Sigmoid colon (tissue), 7 donors: ENCODE results near the gene SLC25A15. TPM values are rescaled to one million over a fixed set of nuclear protein-coding genes. Genes with fewer than 3 reads are reported as not detected.

Source experiments
- DNase-seq: peaks from one replicate; pipeline ENCODE4 v3.0.0-alpha.2; 2019
- H3K27ac ChIP-seq, 4 donors: fragments of 200-600 bp; sonication (generic); one replicate each; pipeline ENCODE4 v1.5.1; 2016 to 2019; ENCODE audit warnings: mild to moderate bottlenecking in 1 of 4
- H3K27me3 ChIP-seq, 3 donors: fragments of 200-600 bp; sonication (generic); one replicate each; pipeline ENCODE4 v1.5.1; 2019; ENCODE audit warnings: mild to moderate bottlenecking in 1 of 3
- H3K36me3 ChIP-seq, 4 donors: fragments of 200-600 bp; sonication (generic); one replicate each; pipeline ENCODE4 v1.5.1; 2016 to 2019
- H3K4me1 ChIP-seq, 4 donors: fragments of 200-600 bp; sonication (generic); one replicate each; pipeline ENCODE4 v1.5.1; 2017 to 2019
- H3K4me3 ChIP-seq, 4 donors: fragments of 200-600 bp; sonication (generic); one replicate each; pipeline ENCODE4 v1.5.1; 2017 to 2019; ENCODE audit warnings: mild to moderate bottlenecking in 2 of 4, moderate library complexity in 1 of 4
- H3K9me3 ChIP-seq, 4 donors: fragments of 200-600 bp in 3 of 4; sonication (generic) in 3 of 4; one replicate each; pipeline versions ENCODE4 v1.5.1 to v1.6.1; 2013 to 2019
- EP300 ChIP-seq, 4 donors: sonication (generic); formaldehyde crosslinking; IDR thresholded peaks; one replicate each; pipeline ENCODE4 v1.6.1; 2017; ENCODE audit warnings: antibody characterized with exemption in 4 of 4
- POLR2A ChIP-seq, 2 donors: fragments of 450-650 bp; IDR thresholded peaks; one replicate each; pipeline ENCODE4 v1.6.1; 2016; ENCODE audit warnings: antibody characterized with exemption in 2 of 2, mild to moderate bottlenecking in 2 of 2, moderate library complexity in 2 of 2
- POLR2AphosphoS5 ChIP-seq, 4 donors: sonication (generic); formaldehyde crosslinking; IDR thresholded peaks; one replicate each; pipeline ENCODE4 v1.6.1; 2017; ENCODE audit warnings: antibody characterized with exemption in 4 of 4
- WGBS, 2 donors: extraction: QIAGEN DNeasy Blood & Tissue Kit; methylation state at CpG; one replicate each; pipeline ENCODE4 v1.1.7; 2013; 5-methylcytosine and 5-hydroxymethylcytosine counted together
- intact Hi-C: fragments of 100-400 bp; cut with DNase I; formaldehyde crosslinking; loops from one replicate; pipeline ENCODE4 v1.15.1; 2023
- polyA plus RNA-seq, 3 donors: library from polyadenylated mRNA; stranded (reverse); fragments of 200-250 nt; gene quantifications; one replicate each; pipeline ENCODE4 v1.2.3, GENCODE V29; 2013
- total RNA-seq, 4 donors: library from RNA; depleted of rRNA; stranded (reverse); fragments of >200 nt; gene quantifications; one replicate each; pipeline ENCODE4 v1.1.0, GENCODE V29; 2016
- TF ChIP-seq, protein P1 (sequence below), 4 experiments: fragments of 450-650 bp in 3 of 4; fragments of 200-600 bp in 1 of 4; IDR thresholded peaks; one replicate each; pipeline ENCODE4 v1.5.1; 2016 to 2019; ENCODE audit warnings: antibody characterized with exemption in 4 of 4, mild to moderate bottlenecking in 3 of 4, moderate library complexity in 2 of 4
- donor health status: healthy with polysubstance abuse.
- donor health status: Bipolar disorder and iron deficiency.
- donor health status: healthy.

Gene SLC25A15
- 1 to 10 TPM in 3 of 4 donors, under 1 TPM in 1; 0.55 to 5.2 (median 2.7) TPM for total RNA-seq
- polyA plus RNA-seq = 1 to 10 TPM; 3.6 to 6.5 (median 5.3) TPM

DNA sequence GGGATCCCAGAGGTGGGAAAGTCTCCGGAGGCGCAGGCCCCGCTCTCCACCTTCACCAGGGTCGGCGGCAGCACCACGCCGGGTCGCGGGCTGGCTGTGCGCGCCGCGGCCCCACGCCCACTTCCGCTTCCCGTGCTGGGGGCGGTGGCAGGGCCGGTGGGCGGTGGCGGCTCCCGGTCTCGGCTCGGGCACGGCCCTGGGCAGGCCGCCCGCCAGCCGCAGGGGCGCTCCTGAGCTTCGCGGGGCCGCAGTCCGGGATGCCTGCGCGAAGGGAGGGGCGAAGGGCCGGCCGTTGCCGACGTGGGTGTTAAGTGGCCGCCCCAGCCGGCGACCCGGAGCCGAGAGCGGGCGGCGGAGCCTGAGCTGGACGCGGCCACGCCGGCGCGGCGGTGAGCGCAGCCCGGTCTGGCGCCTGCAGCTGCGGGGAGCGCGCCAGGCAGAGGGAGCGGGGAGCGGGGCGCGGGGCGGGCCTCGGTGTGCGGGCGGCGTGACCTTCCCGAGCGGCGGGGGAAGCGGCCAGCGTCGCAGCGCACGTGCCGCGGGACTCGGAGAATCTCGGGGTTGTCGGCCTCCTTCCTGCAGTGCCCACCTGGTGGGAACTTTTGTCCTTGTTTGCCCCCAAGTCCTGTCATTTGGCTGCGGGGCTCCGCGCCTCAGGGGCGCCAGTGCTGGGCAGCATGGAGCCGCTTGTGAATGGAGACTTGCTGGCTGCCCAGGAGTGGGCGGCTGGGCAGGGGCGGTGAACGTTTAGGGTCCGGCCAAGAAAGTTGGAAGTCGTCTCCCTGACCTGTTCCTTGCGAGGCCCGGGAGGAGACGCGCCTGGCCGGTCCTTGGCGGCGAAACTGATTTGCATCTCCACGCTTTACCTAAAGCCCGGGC, at the start of gene SLC25A15:
TSS of gene SLC25A15 (plus strand) at position 337 of the 879 bp plus-strand sequence. CDS start 3,616 bp downstream, outside the sequence.
- Histone ChIP-seq H3K36me3 (peaks cover 0 to 5% (median 0%) of the 10 kb centered on the region in 4 donors), H3K4me3 (peak within 1 kb of the TSS; percentile 46 to 73 (median 70)), H3K4me1 (peaks cover 0 to 9% (median 7%) of the 10 kb centered on the region in 4 donors), H3K27ac (peak within 1 kb of the TSS; percentile 78 to 83 (median 80)), H3K9me3 (no peaks in the 10 kb centered on the region), H3K27me3 (no peaks in the 10 kb centered on the region)
- 1% methylated on average over 101 of the region's 101 CpGs for WGBS, 2 donors
- DNase-seq = peak; percentile 80
- no peak for TF ChIP-seq POLR2AphosphoS5 (IDR thresholded peaks at IDR 0.05)
- TF ChIP-seq, protein P1, sequence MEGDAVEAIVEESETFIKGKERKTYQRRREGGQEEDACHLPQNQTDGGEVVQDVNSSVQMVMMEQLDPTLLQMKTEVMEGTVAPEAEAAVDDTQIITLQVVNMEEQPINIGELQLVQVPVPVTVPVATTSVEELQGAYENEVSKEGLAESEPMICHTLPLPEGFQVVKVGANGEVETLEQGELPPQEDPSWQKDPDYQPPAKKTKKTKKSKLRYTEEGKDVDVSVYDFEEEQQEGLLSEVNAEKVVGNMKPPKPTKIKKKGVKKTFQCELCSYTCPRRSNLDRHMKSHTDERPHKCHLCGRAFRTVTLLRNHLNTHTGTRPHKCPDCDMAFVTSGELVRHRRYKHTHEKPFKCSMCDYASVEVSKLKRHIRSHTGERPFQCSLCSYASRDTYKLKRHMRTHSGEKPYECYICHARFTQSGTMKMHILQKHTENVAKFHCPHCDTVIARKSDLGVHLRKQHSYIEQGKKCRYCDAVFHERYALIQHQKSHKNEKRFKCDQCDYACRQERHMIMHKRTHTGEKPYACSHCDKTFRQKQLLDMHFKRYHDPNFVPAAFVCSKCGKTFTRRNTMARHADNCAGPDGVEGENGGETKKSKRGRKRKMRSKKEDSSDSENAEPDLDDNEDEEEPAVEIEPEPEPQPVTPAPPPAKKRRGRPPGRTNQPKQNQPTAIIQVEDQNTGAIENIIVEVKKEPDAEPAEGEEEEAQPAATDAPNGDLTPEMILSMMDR (IDR thresholded peaks at IDR 0.05) = no peak
- intact Hi-C loops = loop anchor here (2.0 kb wide), 1 partner anchor 19 kb away; the partner anchor contains the start of gene MRPS31

DNA sequence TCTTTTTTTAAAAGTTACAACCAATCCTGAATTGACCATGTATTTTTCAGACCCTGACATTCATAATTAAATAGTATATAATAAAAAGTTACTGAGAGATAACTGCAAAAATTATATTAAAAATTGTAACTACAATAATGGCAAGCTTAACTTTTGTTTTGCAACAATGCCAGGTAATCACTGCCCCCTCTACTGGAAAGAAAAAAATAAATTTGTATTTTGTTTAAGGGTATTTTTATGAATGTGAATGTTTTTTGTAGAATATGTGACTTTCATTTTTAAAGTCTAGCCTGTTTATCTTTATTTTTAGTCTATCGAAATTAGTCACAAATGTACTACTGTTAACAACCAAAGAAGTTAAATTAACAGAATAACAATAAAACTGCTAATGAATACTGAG, 40.1 kb upstream of the SLC25A15 start:
- H3K36me3 ChIP-seq = peaks cover 4 to 70% (median 13%) of the 10 kb centered on the region in 4 donors
- no peak overlapping the region for H3K4me3 ChIP-seq
- no peak overlapping the region for H3K27ac ChIP-seq
- TF ChIP-seq EP300 (IDR thresholded peaks at IDR 0.05) (no peak), POLR2A (IDR thresholded peaks at IDR 0.05) (no peak), POLR2AphosphoS5 (IDR thresholded peaks at IDR 0.05) (no peak)
- TF ChIP-seq, protein P1 (IDR thresholded peaks at IDR 0.05) = no peak
- H3K27me3 ChIP-seq = no peaks in the 10 kb centered on the region
- intact Hi-C loops = no loop called here
- WGBS, 2 donors = 91 to 94% methylated on average over 1 of the region's 1 CpG
- no peaks in the 10 kb centered on the region for H3K4me1 ChIP-seq
- DNase-seq = no peak
- H3K9me3 ChIP-seq = no peaks in the 10 kb centered on the region

- H3K36me3 ChIP-seq = peaks cover 0 to 83% (median 10%) of the 10 kb centered on the region in 4 donors
- H3K27ac ChIP-seq = no peak overlapping the region
- intact Hi-C loops = no loop called here
- H3K27me3 ChIP-seq = no peaks in the 10 kb centered on the region
- 17 to 67% methylated on average over 7 of the region's 7 CpGs for WGBS, 2 donors
- no peak overlapping the region for H3K4me3 ChIP-seq
- DNase-seq = no peak
- no peaks in the 10 kb centered on the region for H3K4me1 ChIP-seq
- TF ChIP-seq EP300 (IDR thresholded peaks at IDR 0.05) (no peak), POLR2AphosphoS5 (IDR thresholded peaks at IDR 0.05) (no peak), POLR2A (IDR thresholded peaks at IDR 0.05) (no peak)
- TF ChIP-seq, protein P1 (IDR thresholded peaks at IDR 0.05) = no peak
- H3K9me3 ChIP-seq = no peaks in the 10 kb centered on the region
Measured at GRCh38 chr13:40755082-40755700, 34.2 kb upstream of the SLC25A15 start.

DNA sequence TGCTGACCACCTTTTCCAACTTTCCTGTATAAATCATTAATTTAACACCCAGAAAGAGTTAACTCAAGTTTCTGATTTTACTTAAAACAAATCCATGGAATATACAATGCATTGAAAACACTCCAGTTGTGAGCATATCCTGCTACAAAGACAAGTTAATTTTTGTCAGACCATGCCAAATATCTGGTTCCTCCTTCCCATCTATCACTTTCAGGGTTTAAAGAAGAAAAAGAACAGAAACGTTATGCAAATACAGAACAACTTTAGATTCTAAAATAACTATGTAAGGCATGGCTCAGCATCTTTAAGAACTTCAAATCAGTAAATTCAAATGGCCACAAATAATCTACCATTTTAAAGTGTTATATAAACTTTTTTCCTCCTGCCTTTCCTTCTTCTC, 33.4 kb upstream of the SLC25A15 start:
- no peaks in the 10 kb centered on the region for H3K9me3 ChIP-seq
- intact Hi-C loops = no loop called here
- no peak for DNase-seq
- H3K36me3 ChIP-seq = peaks cover 0 to 81% (median 10%) of the 10 kb centered on the region in 4 donors
- no peaks in the 10 kb centered on the region for H3K27me3 ChIP-seq
- no peak overlapping the region for H3K27ac ChIP-seq
- H3K4me1 ChIP-seq = no peaks in the 10 kb centered on the region
- H3K4me3 ChIP-seq = no peak overlapping the region
- TF ChIP-seq EP300 (IDR thresholded peaks at IDR 0.05) (no peak), POLR2A (IDR thresholded peaks at IDR 0.05) (no peak), POLR2AphosphoS5 (IDR thresholded peaks at IDR 0.05) (no peak)
- TF ChIP-seq, protein P1 (IDR thresholded peaks at IDR 0.05) = no peak
- 79 to 86% methylated on average over 1 of the region's 1 CpG for WGBS, 2 donors
